Endothelial cell of umbilical vein (primary cell): ENCODE data around the gene GCH1. TPM values are rescaled to one million over a fixed set of nuclear protein-coding genes. Genes with fewer than 3 reads are reported as not detected.
"Not testable (repeated sequence)": the region's sequence is repeated elsewhere in the genome, so short reads cannot be mapped to it uniquely, and the experiment has no call there.

Experiments
- BruUV-seq: library from RNA; stranded (reverse); fragments of 400-500 nt; replicated peaks from 2 replicates; lab custom pipeline; 2021; lab: Mats Ljungman, UMichigan
- CTCF ChIA-PET: fragments of 300-600, 350-600 bp; sonication (Branson Sonifier 250); formaldehyde crosslinking; loops from one replicate; lab custom pipeline; 2021; ENCODE audit warnings: antibody characterized with exemption, inconsistent platforms; lab: Charles Lee
- POLR2A ChIA-PET: fragments of 300-600, 350-600 bp; sonication (Branson Sonifier 250); formaldehyde crosslinking; loops from one replicate; lab custom pipeline; 2021; ENCODE audit warnings: antibody characterized with exemption, inconsistent platforms; lab: Charles Lee
- DNase-seq: peaks from one replicate; pipeline ENCODE4 v3.0.0-alpha.2; 2011; ENCODE audit warnings: low read depth, low spot score
- FAIRE-seq: peaks from 2 replicates; lab custom pipeline; 2011; peaks lifted over from hg19 to GRCh38; lab: Jason Lieb, UNC
- H2AFZ ChIP-seq: 2 replicates; pipeline ENCODE4 v1.6.0; 2012; ENCODE audit warnings: low read depth, low read length, control low read depth, inconsistent platforms
- H3K27ac ChIP-seq: 2 replicates; pipeline ENCODE4 v1.5.1; 2011; ENCODE audit warnings: low read depth, mild to moderate bottlenecking, control low read depth, low read length, moderate library complexity; ENCODE audit not compliant: insufficient read depth
- H3K27me3 ChIP-seq, 2 experiments: 2 replicates each; pipeline versions ENCODE4 v1.6.0 to v1.6.1; 2011; ENCODE audit warnings: low read length in 2 of 2, mixed read lengths in 1 of 2; ENCODE audit not compliant: control insufficient read depth in 2 of 2, insufficient read depth in 2 of 2
- H3K36me3 ChIP-seq, 2 experiments: 2 replicates in 1 of 2; 3 replicates in 1 of 2; pipeline ENCODE4 v1.5.1; 2011; ENCODE audit warnings: low read length in 2 of 2, mild to moderate bottlenecking in 1 of 2, moderate library complexity in 1 of 2; ENCODE audit not compliant: control insufficient read depth in 2 of 2, insufficient read depth in 2 of 2; ENCODE audit errors: extremely low read depth in 1 of 2
- H3K4me1 ChIP-seq: 3 replicates; pipeline ENCODE4 v1.5.1; 2011; ENCODE audit warnings: mild to moderate bottlenecking, low read length; ENCODE audit not compliant: control insufficient read depth, insufficient read depth; ENCODE audit errors: extremely low read depth
- H3K4me2 ChIP-seq: 2 replicates; pipeline ENCODE4 v1.6.1; 2011; ENCODE audit warnings: low read length, control low read depth, mixed read lengths; ENCODE audit not compliant: insufficient read depth
- H3K4me3 ChIP-seq, 3 experiments: fragments of 200-600 bp in 1 of 3; sonication (generic), shearing (Covaris generic) in 1 of 3; replicated peaks in 1 of 3; 2 replicates each; pipeline ENCODE4 v1.5.1; 2011 to 2016; ENCODE audit warnings: control low read depth in 3 of 3, low read length in 3 of 3, mild to moderate bottlenecking in 2 of 3, inconsistent platforms in 1 of 3, low read depth in 1 of 3, moderate library complexity in 1 of 3; ENCODE audit not compliant: insufficient read depth in 1 of 3
- H3K79me2 ChIP-seq: 2 replicates; pipeline ENCODE4 v1.6.0; 2012; ENCODE audit warnings: low read length, inconsistent platforms; ENCODE audit not compliant: control insufficient read depth, insufficient read depth
- H3K9ac ChIP-seq: replicated peaks from 2 replicates; pipeline ENCODE3; 2011; ENCODE audit warnings: low read length, control low read depth; ENCODE audit not compliant: insufficient read depth; ENCODE audit errors: extremely low read depth
- H3K9me1 ChIP-seq: replicated peaks from 3 replicates; pipeline ENCODE4 v1.6.0; 2011; ENCODE audit warnings: mild to moderate bottlenecking, low read length; ENCODE audit not compliant: control insufficient read depth, insufficient read depth; ENCODE audit errors: extremely low read depth
- H3K9me3 ChIP-seq: replicated peaks from 2 replicates; pipeline ENCODE4 v1.5.1; 2012; ENCODE audit warnings: low read length, inconsistent platforms; ENCODE audit not compliant: control insufficient read depth, insufficient read depth
- H4K20me1 ChIP-seq: replicated peaks from 2 replicates; pipeline ENCODE3; 2011; ENCODE audit warnings: mild to moderate bottlenecking, low read length; ENCODE audit not compliant: control insufficient read depth, insufficient read depth; ENCODE audit errors: extremely low read depth
- EZH2 ChIP-seq: IDR thresholded peaks from 2 replicates; pipeline ENCODE4 v1.6.1; 2012; ENCODE audit warnings: borderline replicate concordance, low read depth, mild to moderate bottlenecking, moderate library complexity, low read length, inconsistent platforms; ENCODE audit not compliant: severe bottlenecking
- FOS ChIP-seq: IDR thresholded peaks from 2 replicates; pipeline ENCODE4 v1.6.1; 2011; ENCODE audit warnings: mild to moderate bottlenecking, low read length, moderate library complexity, borderline replicate concordance; ENCODE audit not compliant: insufficient read depth
- GATA2 ChIP-seq: IDR thresholded peaks from 2 replicates; pipeline ENCODE4 v1.7.0; 2011; ENCODE audit warnings: low read depth, mild to moderate bottlenecking, moderate library complexity, mixed read lengths, low read length; ENCODE audit not compliant: insufficient read length, insufficient read depth
- JUN ChIP-seq: IDR thresholded peaks from 2 replicates; pipeline ENCODE4 v1.6.1; 2011; ENCODE audit warnings: borderline replicate concordance, low read depth; ENCODE audit not compliant: insufficient read length, insufficient read depth
- MYC ChIP-seq: IDR thresholded peaks from one replicate; pipeline ENCODE4 v1.6.1; 2011; ENCODE audit warnings: mild to moderate bottlenecking, low read depth, low read length
- POLR2A ChIP-seq: IDR thresholded peaks from 2 replicates; pipeline ENCODE4 v1.6.1; 2012; ENCODE audit warnings: low read depth, mild to moderate bottlenecking, control low read depth, low read length
- POLR2AphosphoS5 ChIP-seq: IDR thresholded peaks from 2 replicates; pipeline ENCODE4 v1.6.1; 2012; ENCODE audit warnings: low read depth, mild to moderate bottlenecking, control low read depth, low read length, moderate library complexity; ENCODE audit not compliant: insufficient read depth
- dilution Hi-C: fragments of 300-500 bp; cut with MboI; formaldehyde crosslinking; loops from one replicate; pipeline ENCODE4 v1.15.0; 2019; ENCODE audit warnings: low sequenced_read_pairs; ENCODE audit not compliant: extremely low pct_ligation_motif_present
- intact Hi-C: fragments of 100-400 bp; cut with micrococcal nuclease; formaldehyde crosslinking; loops from one replicate; pipeline ENCODE4 v1.10.0; 2022
- polyA plus RNA-seq, 4 experiments: library from polyadenylated mRNA; depleted of rRNA in 3 of 4; stranded (reverse) in 3 of 4; unstranded in 1 of 4; fragments of >200 nt; gene quantifications; 2 replicates each; pipeline versions ENCODE4 v1.2.1 to v1.2.3, GENCODE V29; 2011 to 2012; ENCODE audit warnings: missing spikeins in 1 of 4
- total RNA-seq: library from RNA; stranded (reverse); gene quantifications from 2 replicates; pipeline ENCODE4 v1.2.3, GENCODE V29; 2021
- TF ChIP-seq, protein P1 (sequence below): IDR thresholded peaks from 2 replicates; pipeline ENCODE4 v1.6.1; 2011; ENCODE audit not compliant: insufficient read depth, insufficient read length
- TF ChIP-seq, protein P2 (sequence below), 2 donors: IDR thresholded peaks; 1 replicate in 1 of 2; 2 replicates in 1 of 2; pipeline ENCODE4 v1.5.1; 2011; ENCODE audit warnings: low read length in 2 of 2, mild to moderate bottlenecking in 2 of 2, moderate library complexity in 2 of 2, control low read depth in 1 of 2, inconsistent platforms in 1 of 2, low read depth in 1 of 2; ENCODE audit not compliant: insufficient read depth in 1 of 2; ENCODE audit errors: extremely low read depth in 1 of 2

GCH1 gene
- total and polyA plus RNA-seq, 2 donors (not counting 3 experiments of a cell fraction or from before 2014, with no cell fraction given): 3.6 to 4.6 TPM

DNA sequence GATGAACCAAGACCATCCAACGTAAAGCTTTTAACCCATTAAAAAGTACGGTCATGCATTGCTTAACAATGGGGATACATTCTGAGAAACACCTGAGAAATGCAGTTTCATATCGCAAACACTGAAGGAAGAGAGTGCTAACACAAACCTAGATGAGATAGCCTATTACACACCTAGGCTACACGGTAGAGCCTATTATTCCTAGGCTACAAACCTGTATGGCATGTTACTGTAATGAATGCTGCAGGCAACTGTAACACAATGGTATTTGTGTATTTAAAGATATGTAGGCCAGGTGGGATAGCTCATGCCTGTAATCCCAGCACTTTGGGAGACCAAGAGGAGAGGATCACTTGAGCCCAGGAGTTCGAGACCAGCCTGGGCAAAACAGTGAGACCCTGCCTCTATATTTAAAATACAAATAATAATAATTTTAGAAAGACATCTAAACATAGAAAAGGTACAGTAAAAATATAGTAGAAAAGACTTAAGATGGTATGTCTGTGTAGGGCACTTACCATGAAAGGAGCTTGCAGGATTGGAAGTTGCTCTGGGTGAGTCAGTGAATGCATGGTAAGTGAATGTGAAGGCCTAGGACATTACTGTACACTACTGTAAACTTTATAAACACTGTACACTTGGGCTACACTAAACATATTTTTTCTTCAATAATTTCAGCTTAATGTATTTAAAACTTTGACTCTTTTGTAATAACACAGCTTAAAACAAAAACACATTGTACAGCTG lies 4.6 kb downstream of the GCH1 start:
- DNase-seq, H3K9me3 ChIP-seq, dilution Hi-C loops, FAIRE-seq, H3K79me2 ChIP-seq, H3K9ac ChIP-seq, H3K36me3 ChIP-seq, CTCF ChIA-PET, H2AFZ ChIP-seq, H3K9me1 ChIP-seq, H3K27ac ChIP-seq, H3K4me3 ChIP-seq, intact Hi-C loops, H3K27me3 ChIP-seq, BruUV-seq, POLR2A ChIA-PET, H4K20me1 ChIP-seq, H3K4me2 ChIP-seq: not testable (repeated sequence)
- H3K4me1 ChIP-seq: peaks cover 11% of the 10 kb centered on the region

DNA sequence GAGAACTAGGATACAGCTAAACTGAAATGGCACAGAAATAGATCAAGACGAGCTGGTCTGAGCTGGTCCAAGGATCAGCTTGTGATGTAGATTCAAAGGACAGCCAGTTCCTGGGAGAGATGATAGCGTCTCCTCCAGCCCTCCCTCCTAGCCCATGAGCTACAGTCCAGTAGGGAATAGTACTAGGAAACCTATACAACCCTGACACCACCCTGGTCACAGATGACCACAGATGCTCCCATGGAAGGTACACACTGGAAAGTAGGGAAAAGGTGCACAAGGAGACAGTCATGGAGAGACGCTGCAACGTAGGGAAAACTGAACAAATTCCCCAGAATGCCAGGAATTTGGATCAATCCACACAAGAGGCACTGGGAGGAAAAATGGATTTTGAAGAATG lies 6.9 kb downstream of the GCH1 start:
- Histone ChIP-seq H2AFZ (no peak overlapping the region), H3K4me3 (no peak overlapping the region), H3K4me1 (peaks cover 6% of the 10 kb centered on the region), H3K9me1 (no peaks in the 10 kb centered on the region), H3K27me3 (no peaks in the 10 kb centered on the region), H3K9me3 (no peaks in the 10 kb centered on the region), H3K79me2 (no peaks in the 10 kb centered on the region), H3K9ac (no peak overlapping the region), H3K36me3 (no peaks in the 10 kb centered on the region), H3K4me2 (no peak overlapping the region), H4K20me1 (no peaks in the 10 kb centered on the region), H3K27ac (no peak overlapping the region)
- DNase-seq (no peak), FAIRE-seq (no peak)
- dilution Hi-C loops (no loop called here), intact Hi-C loops (no loop called here)
- no TSS peak for BruUV-seq
- ChIA-PET CTCF (interaction anchor here (1.1 to 1.2 kb wide), 2 partner anchors 19 to 90 kb away, joined by 3 to 5 read pairs; no protein-coding TSS in a partner anchor), POLR2A (no interaction called here)
- TF ChIP-seq MYC: no peak
- TF ChIP-seq, protein P1, sequence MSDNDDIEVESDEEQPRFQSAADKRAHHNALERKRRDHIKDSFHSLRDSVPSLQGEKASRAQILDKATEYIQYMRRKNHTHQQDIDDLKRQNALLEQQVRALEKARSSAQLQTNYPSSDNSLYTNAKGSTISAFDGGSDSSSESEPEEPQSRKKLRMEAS: no peak
- TF ChIP-seq POLR2A: no peak
- TF ChIP-seq, protein P2, sequence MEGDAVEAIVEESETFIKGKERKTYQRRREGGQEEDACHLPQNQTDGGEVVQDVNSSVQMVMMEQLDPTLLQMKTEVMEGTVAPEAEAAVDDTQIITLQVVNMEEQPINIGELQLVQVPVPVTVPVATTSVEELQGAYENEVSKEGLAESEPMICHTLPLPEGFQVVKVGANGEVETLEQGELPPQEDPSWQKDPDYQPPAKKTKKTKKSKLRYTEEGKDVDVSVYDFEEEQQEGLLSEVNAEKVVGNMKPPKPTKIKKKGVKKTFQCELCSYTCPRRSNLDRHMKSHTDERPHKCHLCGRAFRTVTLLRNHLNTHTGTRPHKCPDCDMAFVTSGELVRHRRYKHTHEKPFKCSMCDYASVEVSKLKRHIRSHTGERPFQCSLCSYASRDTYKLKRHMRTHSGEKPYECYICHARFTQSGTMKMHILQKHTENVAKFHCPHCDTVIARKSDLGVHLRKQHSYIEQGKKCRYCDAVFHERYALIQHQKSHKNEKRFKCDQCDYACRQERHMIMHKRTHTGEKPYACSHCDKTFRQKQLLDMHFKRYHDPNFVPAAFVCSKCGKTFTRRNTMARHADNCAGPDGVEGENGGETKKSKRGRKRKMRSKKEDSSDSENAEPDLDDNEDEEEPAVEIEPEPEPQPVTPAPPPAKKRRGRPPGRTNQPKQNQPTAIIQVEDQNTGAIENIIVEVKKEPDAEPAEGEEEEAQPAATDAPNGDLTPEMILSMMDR (IDR thresholded peaks at IDR 0.05; ENCODE audit: extremely low read depth in 1 of 2, insufficient read depth in 1 of 2, low read depth in 1 of 2, low read length in 2 of 2): no peak
- TF ChIP-seq POLR2AphosphoS5: no peak
- no peak for TF ChIP-seq JUN
- no peak for TF ChIP-seq FOS
- TF ChIP-seq GATA2: no peak
- TF ChIP-seq EZH2: no peak
